ENCODE results near the gene KRTAP10-5.
"Not testable (repeated sequence)": the region's sequence is repeated elsewhere in the genome, so short reads cannot be mapped to it uniquely, and the experiment has no call there.

The KRTAP10-5 gene

DNA sequence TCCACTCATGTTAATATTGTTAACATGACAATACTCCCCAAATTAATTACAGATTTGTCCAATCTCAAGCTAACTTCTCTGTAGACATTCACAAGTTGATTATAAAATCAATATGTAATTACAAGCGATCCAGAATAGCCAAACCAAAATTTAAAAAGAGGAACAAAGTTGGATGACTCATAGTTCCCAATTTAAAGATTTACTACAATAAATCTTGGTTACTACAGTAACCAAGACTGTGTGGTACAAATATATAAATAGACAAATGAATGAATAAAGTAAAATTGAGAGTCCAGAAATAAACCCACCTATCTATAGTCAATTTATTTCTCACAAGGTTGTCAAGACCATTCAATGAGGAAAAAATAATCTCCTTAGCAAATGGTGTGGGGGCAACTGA is 14.0 kb downstream of the KRTAP10-5 start:
- ATAC-seq = no peak
- TF ChIP-seq ZNF70 (CRISPR knock-in tag; IDR thresholded peaks at IDR 0.05) = no peak
- no peak for TF ChIP-seq OSR1 (CRISPR knock-in tag; IDR thresholded peaks at IDR 0.05)
- no peak for TF ChIP-seq ARNTL (CRISPR knock-in tag; IDR thresholded peaks at IDR 0.05; ENCODE audit: borderline replicate concordance, low read depth)
- TF ChIP-seq ZFP3 (CRISPR knock-in tag; IDR thresholded peaks at IDR 0.05) = no peak
- no peak for TF ChIP-seq CREB5 (CRISPR knock-in tag; IDR thresholded peaks at IDR 0.05; ENCODE audit: low read depth)
- no peak for TF ChIP-seq ZC3H10 (CRISPR knock-in tag; IDR thresholded peaks at IDR 0.05)
- TF ChIP-seq SNAI2 (CRISPR knock-in tag; IDR thresholded peaks at IDR 0.05) = no peak
- TF ChIP-seq TOX (CRISPR knock-in tag; IDR thresholded peaks at IDR 0.05; ENCODE audit: borderline replicate concordance) = no peak
- TF ChIP-seq POU6F1 (CRISPR knock-in tag; IDR thresholded peaks at IDR 0.05; ENCODE audit: borderline replicate concordance, low read depth) = no peak
- TF ChIP-seq ISL1 (CRISPR knock-in tag; IDR thresholded peaks at IDR 0.05) = no peak
- TF ChIP-seq ZNF565 (CRISPR knock-in tag; conservative IDR thresholded peaks at IDR 0.05; ENCODE audit: low read depth) = no peak
- TF ChIP-seq ZNF8 (CRISPR knock-in tag; IDR thresholded peaks at IDR 0.05) = no peak
- TF ChIP-seq RARB (CRISPR knock-in tag; IDR thresholded peaks at IDR 0.05) = no peak
- no peak for TF ChIP-seq GLIS3 (CRISPR knock-in tag; IDR thresholded peaks at IDR 0.05)

DNA sequence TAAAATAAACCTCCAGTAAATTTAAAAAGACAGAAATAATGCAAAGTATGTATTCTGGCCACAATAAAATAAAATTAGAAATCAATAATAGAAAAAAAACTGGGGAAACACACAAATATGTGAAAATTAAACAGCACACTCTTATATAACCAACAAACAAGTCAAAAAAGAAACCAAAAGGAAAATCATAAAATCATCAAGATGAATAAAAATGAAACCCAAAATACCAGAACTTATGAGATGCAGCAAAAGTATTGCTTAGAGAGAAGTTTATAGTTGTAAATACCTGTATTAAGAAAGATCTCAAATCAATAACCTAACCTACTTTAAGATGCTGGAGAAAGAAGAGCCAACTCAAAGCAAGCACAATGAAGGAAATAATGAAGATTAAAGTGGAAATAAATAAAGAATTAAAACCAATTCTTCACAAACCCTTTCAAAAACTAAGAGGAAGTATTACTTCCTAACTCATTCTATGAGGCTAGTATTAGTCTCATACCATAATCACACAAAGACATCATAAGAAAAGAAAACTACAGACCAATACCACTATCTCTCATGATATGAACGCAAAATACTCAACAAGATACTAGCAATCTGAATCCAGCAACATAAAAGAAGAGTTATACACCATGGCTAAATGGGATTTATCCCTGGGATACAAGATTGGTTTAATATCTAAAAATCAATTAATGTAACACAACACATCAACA is 15.4 kb downstream of the KRTAP10-5 start:
- ATAC-seq = no peak
- TF ChIP-seq SNAI2 (CRISPR knock-in tag; IDR thresholded peaks at IDR 0.05) (no peak), POU6F1 (CRISPR knock-in tag; IDR thresholded peaks at IDR 0.05; ENCODE audit: borderline replicate concordance, low read depth) (no peak), GLIS3 (CRISPR knock-in tag; IDR thresholded peaks at IDR 0.05) (no peak), TCF4 (CRISPR knock-in tag; IDR thresholded peaks at IDR 0.05; ENCODE audit: borderline replicate concordance) (no peak), CREB5 (CRISPR knock-in tag; IDR thresholded peaks at IDR 0.05; ENCODE audit: low read depth) (no peak)

GRCh38 chr21:44564099-44564498 is 16.3 kb downstream of the KRTAP10-5 start:
- no peak for TF ChIP-seq TCF4 (CRISPR knock-in tag; IDR thresholded peaks at IDR 0.05; ENCODE audit: borderline replicate concordance)
- TF ChIP-seq PPARA (CRISPR knock-in tag; IDR thresholded peaks at IDR 0.05; ENCODE audit: borderline replicate concordance) = no peak
- no peak for TF ChIP-seq ZNF565 (CRISPR knock-in tag; conservative IDR thresholded peaks at IDR 0.05; ENCODE audit: low read depth)
- no peak for TF ChIP-seq ZNF70 (CRISPR knock-in tag; IDR thresholded peaks at IDR 0.05)
- ATAC-seq = no peak

DNA sequence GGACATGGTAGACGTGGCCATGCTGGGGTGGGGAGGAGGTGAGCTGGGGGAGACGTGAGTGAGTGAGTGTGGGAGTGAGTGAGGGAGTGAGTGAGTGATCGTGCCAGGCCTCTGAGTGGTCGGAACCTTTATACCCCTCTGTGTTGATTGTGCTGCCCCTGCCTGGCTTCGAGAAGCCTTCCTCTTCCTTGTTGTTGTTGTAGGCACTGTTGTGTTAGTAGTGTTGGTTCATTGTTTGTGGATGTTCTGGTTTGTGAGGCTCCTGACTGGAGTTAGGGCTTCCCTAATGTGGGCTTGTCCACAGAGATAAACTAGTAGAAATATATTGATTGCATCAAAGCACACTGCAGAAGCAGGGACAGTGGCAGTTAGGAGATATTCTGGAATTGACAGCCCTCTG is 21.7 kb downstream of the KRTAP10-5 start, which contains the start of gene KRTAP10-3:
KRTAP10-3 (minus strand) TSS at position 101 of the 400 bp plus-strand sequence; CDS start at position 21, 80 bp downstream.
- no peak for TF ChIP-seq ZNF70 (CRISPR knock-in tag; IDR thresholded peaks at IDR 0.05)
- no peak for TF ChIP-seq ZNF565 (CRISPR knock-in tag; conservative IDR thresholded peaks at IDR 0.05; ENCODE audit: low read depth)
- no peak for TF ChIP-seq GLIS3 (CRISPR knock-in tag; IDR thresholded peaks at IDR 0.05)
- no peak for TF ChIP-seq OSR1 (CRISPR knock-in tag; IDR thresholded peaks at IDR 0.05)
- TF ChIP-seq ZFP30 (CRISPR knock-in tag; IDR thresholded peaks at IDR 0.05) = no peak
- no peak for TF ChIP-seq TCF4 (CRISPR knock-in tag; IDR thresholded peaks at IDR 0.05; ENCODE audit: borderline replicate concordance)
- TF ChIP-seq CSDC2 (CRISPR knock-in tag; IDR thresholded peaks at IDR 0.05) = no peak
- no peak for TF ChIP-seq ESRRG (CRISPR knock-in tag; IDR thresholded peaks at IDR 0.05)
- ATAC-seq = no peak

DNA sequence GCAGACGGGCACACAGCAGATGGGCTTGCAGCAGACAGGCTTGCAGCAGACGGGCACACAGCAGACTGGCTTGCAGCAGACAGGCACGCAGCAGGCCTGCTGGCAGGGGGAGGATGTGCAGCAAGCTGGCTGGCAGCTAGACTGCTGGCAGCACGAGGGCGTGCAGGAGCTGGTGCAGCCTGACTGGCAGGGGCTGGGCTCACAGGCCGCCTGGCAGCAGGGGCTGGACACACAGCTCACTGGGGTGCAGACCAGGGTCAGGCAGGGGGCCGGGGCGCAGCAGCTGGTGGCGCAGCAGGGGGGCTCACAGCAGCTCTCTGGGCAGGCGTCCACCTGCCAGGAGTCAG is 22.1 kb downstream of the KRTAP10-5 start:
- not testable (repeated sequence) for ATAC-seq
